GM19035 (cell line): ENCODE measurements around the gene REN.

Experiments
- ATAC-seq: cut with Tn5 transposase; IDR thresholded peaks from one replicate; pipeline ENCODE4 v1.9.1; 2021; ENCODE audit not compliant: unreplicated experiment

REN gene

GRCh38 chr1:204110894-204111633, 55.1 kb downstream of the REN start:
- no peak for ATAC-seq

DNA sequence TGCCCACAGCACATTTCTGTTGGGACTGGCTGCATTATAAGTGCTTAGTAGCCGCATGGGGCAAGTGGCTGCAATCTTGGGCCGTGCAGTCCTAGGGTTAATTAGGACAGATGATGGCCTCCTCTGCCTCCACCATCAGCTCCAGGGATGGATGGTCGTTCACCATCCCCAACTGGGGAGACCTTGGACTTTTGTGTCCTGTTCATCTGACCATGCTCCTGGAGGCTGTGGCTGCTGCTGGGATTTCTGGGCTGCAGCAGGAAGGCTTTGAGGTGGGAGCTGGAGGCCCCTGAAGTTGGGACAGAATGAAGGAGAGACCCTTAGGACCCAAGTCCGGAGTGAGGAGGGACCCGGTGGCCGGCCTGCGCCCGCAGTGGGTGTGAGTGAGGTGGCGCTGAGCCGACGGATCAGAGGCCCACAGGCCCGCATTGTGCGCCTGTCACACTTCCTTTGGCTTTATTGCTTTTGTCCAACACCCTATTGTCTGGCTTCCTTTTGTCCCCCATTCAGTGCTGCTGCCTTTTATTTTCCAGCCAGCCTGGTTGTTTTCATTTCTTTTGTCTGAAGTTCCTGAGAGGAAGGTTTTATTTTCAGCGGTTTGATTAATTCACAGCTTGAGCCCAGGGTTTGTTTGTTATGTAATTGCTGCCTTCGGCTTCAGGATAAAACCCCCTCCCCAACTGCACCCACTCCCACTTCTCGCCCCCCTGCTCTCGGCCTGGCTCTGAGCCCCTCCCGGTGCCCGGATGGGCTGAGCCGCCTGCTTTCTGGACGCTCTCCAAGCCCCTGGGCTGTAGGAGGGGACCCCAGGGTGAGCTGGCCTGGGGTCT, 57.6 kb downstream of the REN start:
- ATAC-seq: no peak

DNA sequence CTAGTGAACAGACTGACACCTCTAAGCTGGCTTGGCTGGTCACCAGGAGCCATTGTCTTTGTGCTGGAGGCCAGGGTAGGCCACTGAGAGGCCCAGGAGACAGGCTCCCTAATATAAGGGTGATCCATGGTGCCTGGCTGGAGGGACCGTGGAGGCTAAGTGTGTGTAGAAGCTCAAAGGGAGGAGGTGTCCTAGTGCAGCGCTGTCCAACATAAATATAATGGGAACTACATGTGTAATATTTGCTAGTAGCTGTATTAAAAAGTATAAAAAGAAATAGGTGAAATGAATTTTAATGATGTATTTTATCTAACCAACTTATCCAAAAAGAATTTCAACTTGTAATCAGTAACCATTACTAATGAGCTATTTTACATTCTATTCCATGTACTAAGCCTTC, 58.2 kb downstream of the REN start:
- no peak for ATAC-seq

DNA sequence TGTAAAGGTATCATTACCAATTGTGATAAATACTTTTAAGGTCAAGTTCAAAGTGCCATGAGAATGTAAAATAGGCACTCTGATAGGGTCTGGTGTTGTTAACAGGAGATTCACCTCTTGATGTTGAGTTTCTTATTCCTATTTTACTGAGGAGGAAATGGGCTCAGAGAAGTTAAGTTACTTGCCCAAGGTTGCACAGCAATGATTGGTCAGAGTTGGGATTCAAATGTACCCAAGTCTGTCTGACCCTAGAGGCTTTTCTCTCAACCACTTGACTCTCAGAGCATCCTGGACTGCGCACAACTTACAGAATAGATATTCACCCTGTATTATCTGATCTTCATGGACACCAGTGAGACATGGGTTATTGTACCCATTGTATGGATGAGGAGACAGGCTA, 59.3 kb downstream of the REN start:
- no peak for ATAC-seq

GRCh38 chr1:204105131-204105515, 61.0 kb downstream of the REN start:
- ATAC-seq: no peak
